ENCODE data around the gene WDR82. TPM values are rescaled to one million over a fixed set of nuclear protein-coding genes. Genes with fewer than 3 reads are reported as not detected.

The WDR82 gene
- total and polyA plus RNA-seq, 12 donors: 23.8 to 84.0 (median 54.4) TPM

DNA sequence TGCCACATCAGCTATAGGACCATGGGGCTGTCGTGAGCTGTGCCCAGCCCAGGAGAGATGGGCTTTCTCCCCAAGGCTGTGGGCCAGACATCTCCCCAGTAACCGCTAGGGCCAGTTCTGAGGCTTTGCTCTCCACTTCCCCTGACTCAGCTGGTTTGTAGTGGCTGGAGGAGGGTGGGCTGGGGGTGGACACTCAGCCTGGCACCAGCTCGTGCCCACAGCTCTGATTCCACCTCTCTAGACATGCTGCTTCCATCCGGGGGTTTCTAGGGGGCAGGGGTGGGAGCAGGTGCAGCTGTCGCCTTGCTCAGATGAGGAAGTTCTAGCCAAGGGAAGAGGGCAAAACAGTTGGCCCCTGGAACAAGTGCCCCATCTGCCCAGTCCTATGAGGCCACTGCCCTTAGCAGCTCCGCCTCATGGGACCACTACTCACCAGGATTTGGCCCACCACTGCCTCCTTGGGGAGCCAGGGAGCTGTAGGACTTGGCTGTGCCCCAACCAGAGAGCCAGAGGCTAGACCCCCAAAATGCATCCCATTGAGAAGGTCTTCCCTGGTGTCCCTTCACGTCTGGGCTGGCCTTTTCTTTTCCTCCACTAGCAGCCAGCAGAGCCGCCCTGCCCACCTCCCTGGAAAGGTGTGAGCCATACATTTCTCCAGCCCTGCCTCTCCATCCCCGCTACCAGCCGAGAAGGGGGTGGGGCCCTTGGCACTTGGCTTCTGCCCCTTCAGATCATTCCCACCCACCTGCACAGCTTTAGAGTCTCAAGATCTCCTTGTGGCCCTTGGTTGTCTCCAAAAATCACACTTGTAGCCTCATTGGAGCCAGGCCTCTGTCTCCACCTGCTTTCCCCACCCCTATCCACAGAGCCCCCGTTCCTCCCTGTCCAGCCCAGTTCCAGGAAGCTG is 19.0 kb upstream of the WDR82 start:
- no peak for DNase-seq
- WGBS, 4 donors: 81 to 85% (median 83%) methylated on average over 10 to 11 of the region's 11 CpGs
- no peak for TF ChIP-seq POLR2A (IDR thresholded peaks at IDR 0.05)
- TF ChIP-seq, protein P1, sequence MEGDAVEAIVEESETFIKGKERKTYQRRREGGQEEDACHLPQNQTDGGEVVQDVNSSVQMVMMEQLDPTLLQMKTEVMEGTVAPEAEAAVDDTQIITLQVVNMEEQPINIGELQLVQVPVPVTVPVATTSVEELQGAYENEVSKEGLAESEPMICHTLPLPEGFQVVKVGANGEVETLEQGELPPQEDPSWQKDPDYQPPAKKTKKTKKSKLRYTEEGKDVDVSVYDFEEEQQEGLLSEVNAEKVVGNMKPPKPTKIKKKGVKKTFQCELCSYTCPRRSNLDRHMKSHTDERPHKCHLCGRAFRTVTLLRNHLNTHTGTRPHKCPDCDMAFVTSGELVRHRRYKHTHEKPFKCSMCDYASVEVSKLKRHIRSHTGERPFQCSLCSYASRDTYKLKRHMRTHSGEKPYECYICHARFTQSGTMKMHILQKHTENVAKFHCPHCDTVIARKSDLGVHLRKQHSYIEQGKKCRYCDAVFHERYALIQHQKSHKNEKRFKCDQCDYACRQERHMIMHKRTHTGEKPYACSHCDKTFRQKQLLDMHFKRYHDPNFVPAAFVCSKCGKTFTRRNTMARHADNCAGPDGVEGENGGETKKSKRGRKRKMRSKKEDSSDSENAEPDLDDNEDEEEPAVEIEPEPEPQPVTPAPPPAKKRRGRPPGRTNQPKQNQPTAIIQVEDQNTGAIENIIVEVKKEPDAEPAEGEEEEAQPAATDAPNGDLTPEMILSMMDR (IDR thresholded peaks at IDR 0.05): no peak
- Histone ChIP-seq H3K9me3 (replicated peaks in 1 of 3) (no peaks in the 10 kb centered on the region), H3K4me3 (no peak overlapping the region), H3K27me3 (no peaks in the 10 kb centered on the region), H3K27ac (no peak overlapping the region), H3K4me1 (replicated peaks in 1 of 2) (peaks cover 10 to 24% of the 10 kb centered on the region in 2 donors), H3K36me3 (replicated peaks in 1 of 2) (peaks cover 0 to 8% of the 10 kb centered on the region in 2 donors)
- intact Hi-C loops (cut with DNase I): no loop called here

DNA sequence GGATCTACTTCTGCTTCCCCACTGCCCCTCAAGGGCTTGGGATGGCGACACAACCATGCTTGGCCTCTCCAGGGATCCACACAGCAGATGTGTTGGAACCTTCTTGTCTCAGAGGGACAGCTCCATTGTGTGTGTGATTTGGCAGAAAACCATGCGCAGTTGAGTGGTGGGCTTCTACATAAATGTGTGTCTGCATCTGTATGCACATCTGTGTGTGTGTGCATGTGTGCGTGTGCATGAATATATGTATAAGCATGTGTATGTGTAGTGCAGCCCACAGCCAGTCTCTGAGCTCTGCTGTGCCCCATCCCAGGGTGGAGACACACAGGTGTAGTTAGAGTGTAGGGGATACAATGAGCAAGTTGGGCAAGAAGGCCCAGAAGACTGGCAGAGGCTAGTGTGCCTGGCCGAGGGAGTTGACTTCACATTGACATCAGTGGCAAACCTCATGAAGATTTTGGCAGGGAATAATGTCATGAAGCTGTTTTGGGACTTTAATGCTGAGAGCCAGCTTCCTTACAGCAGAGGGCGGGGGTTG is 17.3 kb upstream of the WDR82 start:
- no peak overlapping the region for H3K4me3 ChIP-seq
- H3K27me3 ChIP-seq: no peaks in the 10 kb centered on the region
- H3K27ac ChIP-seq: no peak overlapping the region
- TF ChIP-seq, protein P1 (IDR thresholded peaks at IDR 0.05): no peak
- TF ChIP-seq POLR2A (IDR thresholded peaks at IDR 0.05): no peak
- no peaks in the 10 kb centered on the region for H3K9me3 ChIP-seq (replicated peaks in 1 of 3)
- intact Hi-C loops (cut with DNase I): no loop called here
- WGBS, 4 donors: 89 to 96% (median 92%) methylated on average over 3 to 5 of the region's 5 CpGs
- H3K4me1 ChIP-seq (replicated peaks in 1 of 2): peaks cover 10 to 24% of the 10 kb centered on the region in 2 donors
- DNase-seq: no peak
- H3K36me3 ChIP-seq (replicated peaks in 1 of 2): peaks cover 0 to 21% of the 10 kb centered on the region in 2 donors

DNA sequence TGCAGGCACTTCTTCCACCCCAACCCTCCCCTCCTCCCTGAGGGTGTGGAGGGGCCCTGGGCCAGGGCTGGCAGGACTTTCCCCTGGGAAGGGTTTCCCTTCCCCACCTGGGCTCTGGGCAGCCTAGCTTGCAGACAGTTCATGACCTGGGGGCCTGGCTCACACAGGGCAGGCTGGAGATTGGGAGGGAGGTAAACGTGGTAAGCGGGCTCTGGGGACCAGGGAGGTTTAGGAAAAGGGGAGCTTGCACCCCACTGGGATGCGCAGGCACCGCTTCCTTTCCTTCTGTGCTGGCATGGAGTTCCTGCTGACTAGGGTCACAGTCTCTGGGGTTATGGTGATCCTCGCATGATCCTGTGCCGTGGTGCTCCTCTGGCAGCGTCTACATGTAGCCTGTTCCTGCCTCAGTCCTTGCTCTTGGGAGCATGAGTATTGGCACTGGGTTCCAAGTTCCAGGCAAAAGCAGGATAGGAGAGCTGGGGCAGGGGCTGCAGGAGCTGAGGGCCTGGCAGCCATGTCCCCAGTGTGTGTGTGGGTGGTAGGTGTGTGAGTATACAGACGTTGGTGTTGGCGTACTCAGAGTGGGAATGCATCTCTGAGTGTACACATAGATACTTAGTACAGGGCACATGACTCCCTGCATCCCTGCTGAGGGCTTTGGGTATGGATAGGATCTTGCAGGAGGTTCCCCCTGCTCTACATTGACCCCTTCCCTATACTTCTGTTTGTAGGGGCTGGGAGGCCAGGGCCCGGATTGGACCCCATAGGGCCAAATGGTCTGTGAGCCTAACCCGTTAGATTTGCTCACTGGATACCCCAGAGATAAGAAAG is 16.1 kb upstream of the WDR82 start:
- Histone ChIP-seq H3K27ac (no peak overlapping the region), H3K9me3 (replicated peaks in 1 of 3) (no peaks in the 10 kb centered on the region), H3K4me3 (no peak overlapping the region), H3K36me3 (replicated peaks in 1 of 2) (peaks cover 0 to 21% of the 10 kb centered on the region in 2 donors), H3K27me3 (no peaks in the 10 kb centered on the region), H3K4me1 (replicated peaks in 1 of 2) (peaks cover 7 to 14% of the 10 kb centered on the region in 2 donors)
- intact Hi-C loops (cut with DNase I): no loop called here
- no peak for DNase-seq
- TF ChIP-seq POLR2A (IDR thresholded peaks at IDR 0.05): no peak
- TF ChIP-seq, protein P1 (IDR thresholded peaks at IDR 0.05): no peak
- WGBS, 4 donors: 75 to 93% (median 88%) methylated on average over 6 to 11 of the region's 11 CpGs

Measured in adrenal gland (tissue), 12 donors.